Measurements from ENCODE around the gene KNCN.

The KNCN gene

GRCh38 chr1:46523496-46524353 is 27.7 kb downstream of the KNCN start:
- no peak for DNase-seq

- DNase-seq, result no peak
These were observed 28.5 kb downstream of the KNCN start for GRCh38 chr1:46522969-46523320.

- DNase-seq, result no peak
These were observed 29.1 kb downstream of the KNCN start for GRCh38 chr1:46522184-46522968.

- DNase-seq, result no peak
These were observed 30.0 kb downstream of the KNCN start for GRCh38 chr1:46521414-46521813.

- DNase-seq, result no peak
These were observed 31.2 kb downstream of the KNCN start for GRCh38 chr1:46520063-46520911.

GRCh38 chr1:46519209-46519608 is 32.2 kb downstream of the KNCN start:
- no peak for DNase-seq

GRCh38 chr1:46517932-46518498 is 33.4 kb downstream of the KNCN start:
- no peak for DNase-seq

- no peak for DNase-seq
These were observed 34.3 kb downstream of the KNCN start for GRCh38 chr1:46517010-46517600.

GRCh38 chr1:46516200-46516950 is 35.1 kb downstream of the KNCN start:
- DNase-seq, result no peak

- DNase-seq, result no peak
These were observed 35.9 kb downstream of the KNCN start for GRCh38 chr1:46515576-46515975.

- DNase-seq, result no peak
These were observed 37.9 kb downstream of the KNCN start for GRCh38 chr1:46513536-46513935.

GRCh38 chr1:46512792-46513190 is 38.7 kb downstream of the KNCN start:
- no peak for DNase-seq

GRCh38 chr1:46512135-46512791 is 39.2 kb downstream of the KNCN start:
- no peak for DNase-seq

GRCh38 chr1:46510998-46511365 is 40.5 kb downstream of the KNCN start:
- no peak for DNase-seq

- no peak for DNase-seq
These were observed 41.0 kb downstream of the KNCN start for GRCh38 chr1:46510341-46510997.

GRCh38 chr1:46508757-46509156 is 42.7 kb downstream of the KNCN start:
- DNase-seq, result no peak

GRCh38 chr1:46506470-46507219 is 44.8 kb downstream of the KNCN start:
- no peak for DNase-seq

GRCh38 chr1:46503421-46503820 is 48.0 kb downstream of the KNCN start:
- DNase-seq, result no peak

- no peak for DNase-seq
These were observed 49.9 kb downstream of the KNCN start for GRCh38 chr1:46501528-46501927.

- no peak for DNase-seq
These were observed 53.8 kb downstream of the KNCN start for GRCh38 chr1:46497665-46498064.
